HepG2 (cell line): ENCODE results near the gene TMEM165. TPM values are rescaled to one million over a fixed set of nuclear protein-coding genes. Genes with fewer than 3 reads are reported as not detected.
A peak's percentile ranks its signal among the peaks of the same experiment; 100 is the strongest.

ENCODE experiments used
- ARHGAP35 ChIP-seq: sonication (generic); formaldehyde crosslinking; IDR thresholded peaks from 2 replicates; pipeline ENCODE4 v1.9.0; 2022; ENCODE audit warnings: mild to moderate bottlenecking, inconsistent platforms, moderate library complexity, missing genetic modification reagents, borderline replicate concordance
- HDAC2 ChIP-seq: sonication (generic); formaldehyde crosslinking; IDR thresholded peaks from 2 replicates; pipeline ENCODE4 v1.4.0; 2020; ENCODE audit warnings: missing genetic modification reagents
- KLF15 ChIP-seq: sonication (generic); formaldehyde crosslinking; IDR thresholded peaks from 2 replicates; pipeline ENCODE4 v1.8.1; 2023; ENCODE audit warnings: borderline replicate concordance, mild to moderate bottlenecking, inconsistent platforms, missing genetic modification reagents, mixed read lengths
- NFATC3 ChIP-seq: sonication (generic); formaldehyde crosslinking; IDR thresholded peaks from 2 replicates; pipeline ENCODE4 v1.5.1; 2020; ENCODE audit warnings: mild to moderate bottlenecking, missing genetic modification reagents
- PAXIP1 ChIP-seq: sonication (generic); formaldehyde crosslinking; conservative IDR thresholded peaks from 2 replicates; pipeline ENCODE4 v1.4.0; 2020; ENCODE audit warnings: mild to moderate bottlenecking, missing genetic modification reagents, moderate library complexity
- POLR2G ChIP-seq: fragments of 200-400 bp; formaldehyde crosslinking; IDR thresholded peaks from 2 replicates; pipeline ENCODE4 v1.6.1; 2018; ENCODE audit warnings: mild to moderate bottlenecking, low read depth, low read length, moderate library complexity
- RBM22 ChIP-seq: fragments of 200-400 bp; formaldehyde crosslinking; optimal IDR thresholded peaks from 2 replicates; pipeline ENCODE3; 2017; ENCODE audit warnings: mild to moderate bottlenecking, low read length, moderate library complexity
- SNAPC4 ChIP-seq: sonication (generic); formaldehyde crosslinking; IDR thresholded peaks from 2 replicates; pipeline ENCODE4 v1.4.0; 2020; ENCODE audit warnings: mild to moderate bottlenecking, missing genetic modification reagents
- STAG1 ChIP-seq: sonication (generic); formaldehyde crosslinking; IDR thresholded peaks from 2 replicates; pipeline ENCODE4 v1.4.0; 2020; ENCODE audit warnings: missing genetic modification reagents
- THRA ChIP-seq: sonication (generic); formaldehyde crosslinking; IDR thresholded peaks from 2 replicates; pipeline ENCODE4 v1.4.0; 2020; ENCODE audit warnings: missing genetic modification reagents, borderline replicate concordance
- ZBTB44 ChIP-seq: sonication (generic); formaldehyde crosslinking; IDR thresholded peaks from 2 replicates; pipeline ENCODE4 v1.4.0; 2020; ENCODE audit warnings: missing genetic modification reagents
- ZBTB7B ChIP-seq: sonication (generic); formaldehyde crosslinking; IDR thresholded peaks from 2 replicates; pipeline ENCODE4 v1.4.0; 2020; ENCODE audit warnings: missing genetic modification reagents
- ZFP1 ChIP-seq: IDR thresholded peaks from 2 replicates; pipeline ENCODE4 v1.6.1; 2016
- ZNF207 ChIP-seq: fragments of 450-650 bp; IDR thresholded peaks from 2 replicates; pipeline ENCODE4 v1.6.1; 2016; ENCODE audit warnings: antibody characterized with exemption, borderline replicate concordance
- ZNF615 ChIP-seq: sonication (generic); formaldehyde crosslinking; IDR thresholded peaks from 2 replicates; pipeline ENCODE4 v1.5.0; 2020; ENCODE audit warnings: mild to moderate bottlenecking, missing genetic modification reagents, borderline replicate concordance
- polyA plus RNA-seq, 8 experiments: library from polyadenylated mRNA; depleted of rRNA in 3 of 8; stranded (reverse) in 7 of 8; unstranded in 1 of 8; fragments of >200 nt; fragmentation: Illumina TruSeq in 4 of 8; extraction: Trizol in 4 of 8; gene quantifications; 2 replicates each; pipeline versions ENCODE4 v1.2.1 to v1.2.3, GENCODE V29; 2011 to 2016; ENCODE audit warnings: low read depth in 4 of 8, missing spikeins in 1 of 8, mixed read lengths in 1 of 8; ENCODE audit not compliant: insufficient read depth in 1 of 8
- total RNA-seq, 5 experiments: library from RNA; depleted of rRNA; stranded (reverse); fragments of >200 nt; fragmentation: Illumina TruSeq; extraction: Trizol; gene quantifications; 2 replicates each; pipeline ENCODE4 v1.2.3, GENCODE V29; 2016; ENCODE audit warnings: low read depth in 1 of 5

TMEM165 gene
- total and polyA plus RNA-seq, 2 of the 13 experiments (the other 11 are each of a cell fraction or from before 2014, with no cell fraction given): 54.6 to 103 TPM

GRCh38 chr4:55345980-55346850, 49.5 kb upstream of the TMEM165 start, which contains the start of gene SRD5A3 (continued):
- TF ChIP-seq ZNF615: no peak
- no peak for TF ChIP-seq ZBTB44
- no peak for TF ChIP-seq ZNF207
- no peak for TF ChIP-seq SNAPC4 (CRISPR knock-in tag)
- TF ChIP-seq RBM22: no peak
- TF ChIP-seq ZBTB7B (CRISPR knock-in tag): peak; percentile 70; the same call in 1 of the 2 replicates
- TF ChIP-seq ZFP1 (CRISPR knock-in tag): no peak
- TF ChIP-seq PAXIP1 (CRISPR knock-in tag): peak; percentile 34; the same call in 1 of the 2 replicates
- TF ChIP-seq STAG1 (CRISPR knock-in tag): peak; percentile 73
- no peak for TF ChIP-seq NFATC3 (CRISPR knock-in tag)
- no peak for TF ChIP-seq KLF15
- 0 out of 2 replicates have a peak, but pooled peaks have one; percentile 15 for TF ChIP-seq THRA
- TF ChIP-seq ARHGAP35: no peak; the same call in 1 of the 2 replicates
- TF ChIP-seq HDAC2 (CRISPR knock-in tag): peak; percentile 18; the same call in 1 of the 2 replicates
- TF ChIP-seq POLR2G: peak; percentile 91
